SJCRH30 (cell line): Measurements from ENCODE around the gene BABAM2. TPM values are rescaled to one million over a fixed set of nuclear protein-coding genes. Genes with fewer than 3 reads are reported as not detected.
"Not testable (repeated sequence)": the region's sequence is repeated elsewhere in the genome, so short reads cannot be mapped to it uniquely, and the experiment has no call there.

Experiments used
- DNase-seq, 2 experiments: peaks; one replicate each; pipeline ENCODE4 v3.0.0-alpha.2; 2015 to 2020
- H3K27ac ChIP-seq: fragments of 250-450 bp; sonication (Bioruptor Pico); 2 replicates; pipeline ENCODE4 v1.5.1; 2020; ENCODE audit warnings: mild to moderate bottlenecking, moderate library complexity
- H3K27me3 ChIP-seq: fragments of 250-450 bp; sonication (Bioruptor Pico); 2 replicates; pipeline ENCODE4 v1.5.1; 2020; ENCODE audit warnings: mild to moderate bottlenecking, moderate library complexity
- H3K36me3 ChIP-seq: fragments of 250-450 bp; sonication (Bioruptor Pico); 2 replicates; pipeline ENCODE4 v1.5.1; 2020; ENCODE audit warnings: mild to moderate bottlenecking, moderate library complexity
- H3K4me1 ChIP-seq: fragments of 250-450 bp; sonication (Bioruptor Pico); 2 replicates; pipeline ENCODE4 v1.5.1; 2020; ENCODE audit warnings: mild to moderate bottlenecking, moderate library complexity
- H3K4me3 ChIP-seq: fragments of 250-450 bp; sonication (Bioruptor Pico); 2 replicates; pipeline ENCODE4 v1.5.1; 2020; ENCODE audit warnings: mild to moderate bottlenecking, moderate library complexity
- H3K9me3 ChIP-seq: fragments of 250-450 bp; sonication (Bioruptor Pico); replicated peaks from 2 replicates; pipeline ENCODE4 v1.5.1; 2020; ENCODE audit warnings: mild to moderate bottlenecking, moderate library complexity
- total RNA-seq: library from RNA; depleted of rRNA; stranded (reverse); fragments of >200 nt; shearing (Covaris generic); gene quantifications from 2 replicates; pipeline ENCODE4 v1.2.3, GENCODE V29; 2014

BABAM2 gene
- total RNA-seq, 1 experiment from 2014 or later = 37.3 TPM

GRCh38 chr2:27978761-27979160, 88.2 kb downstream of the BABAM2 start:
- not testable (repeated sequence) for H3K4me1 ChIP-seq, H3K9me3 ChIP-seq, H3K4me3 ChIP-seq, DNase-seq, H3K27me3 ChIP-seq, H3K36me3 ChIP-seq, H3K27ac ChIP-seq

GRCh38 chr2:27980242-27980641, 89.7 kb downstream of the BABAM2 start:
- Histone ChIP-seq H3K4me3 (no peak overlapping the region), H3K4me1 (0 out of 2 replicates have a peak, but pooled peaks cover 4% of the 10 kb centered on the region), H3K9me3 (peaks cover 4% of the 10 kb centered on the region; the same call in 1 of the 2 replicates), H3K36me3 (no peaks in the 10 kb centered on the region), H3K27me3 (no peaks in the 10 kb centered on the region), H3K27ac (no peak overlapping the region)
- no peak for DNase-seq

GRCh38 chr2:27984153-27984552, 93.6 kb downstream of the BABAM2 start:
- Histone ChIP-seq H3K4me1 (no peaks in the 10 kb centered on the region), H3K4me3 (no peak overlapping the region), H3K9me3 (peaks cover 4% of the 10 kb centered on the region; the same call in 1 of the 2 replicates), H3K27me3 (no peaks in the 10 kb centered on the region), H3K36me3 (no peaks in the 10 kb centered on the region), H3K27ac (no peak overlapping the region)
- DNase-seq = no peak

GRCh38 chr2:27988306-27988705, 97.8 kb downstream of the BABAM2 start:
- DNase-seq = no peak
- no peak overlapping the region for H3K4me3 ChIP-seq
- H3K36me3 ChIP-seq = no peaks in the 10 kb centered on the region
- H3K9me3 ChIP-seq = peaks cover 4% of the 10 kb centered on the region; the same call in 1 of the 2 replicates
- no peak overlapping the region for H3K27ac ChIP-seq
- H3K4me1 ChIP-seq = peaks cover 7% of the 10 kb centered on the region
- H3K27me3 ChIP-seq = no peaks in the 10 kb centered on the region

- peaks cover 4% of the 10 kb centered on the region; the same call in 1 of the 2 replicates for H3K9me3 ChIP-seq
- H3K4me3 ChIP-seq = no peak overlapping the region
- H3K27ac ChIP-seq = no peak overlapping the region
- no peak for DNase-seq
- no peaks in the 10 kb centered on the region for H3K27me3 ChIP-seq
- H3K36me3 ChIP-seq = no peaks in the 10 kb centered on the region
- H3K4me1 ChIP-seq = peaks cover 10% of the 10 kb centered on the region
These were observed 98.2 kb downstream of the BABAM2 start for GRCh38 chr2:27988718-27989117.

- Histone ChIP-seq H3K27me3 (no peaks in the 10 kb centered on the region), H3K36me3 (no peaks in the 10 kb centered on the region), H3K9me3 (peaks cover 2% of the 10 kb centered on the region; the same call in 1 of the 2 replicates), H3K4me3 (no peak overlapping the region), H3K4me1 (peaks cover 10% of the 10 kb centered on the region), H3K27ac (no peak overlapping the region)
- no peak for DNase-seq
These were observed 98.6 kb downstream of the BABAM2 start for GRCh38 chr2:27989149-27989548.

GRCh38 chr2:27990030-27990590, 99.6 kb downstream of the BABAM2 start:
- Histone ChIP-seq H3K4me1 (peaks cover 10% of the 10 kb centered on the region), H3K27ac (no peak overlapping the region), H3K27me3 (no peaks in the 10 kb centered on the region), H3K9me3 (no peaks in the 10 kb centered on the region), H3K4me3 (no peak overlapping the region), H3K36me3 (no peaks in the 10 kb centered on the region)
- DNase-seq = no peak

GRCh38 chr2:27991146-27991545, 100.6 kb downstream of the BABAM2 start:
- H3K36me3 ChIP-seq = no peaks in the 10 kb centered on the region
- H3K27me3 ChIP-seq = no peaks in the 10 kb centered on the region
- H3K27ac ChIP-seq = no peak overlapping the region
- no peaks in the 10 kb centered on the region for H3K9me3 ChIP-seq
- peaks cover 10% of the 10 kb centered on the region for H3K4me1 ChIP-seq
- H3K4me3 ChIP-seq = no peak overlapping the region
- DNase-seq = no peak

- H3K4me3 ChIP-seq = no peak overlapping the region
- H3K27me3 ChIP-seq = no peaks in the 10 kb centered on the region
- DNase-seq = peak in 1 of 2 experiments; percentile 31
- H3K27ac ChIP-seq = no peak overlapping the region
- H3K4me1 ChIP-seq = peaks cover 10% of the 10 kb centered on the region
- H3K36me3 ChIP-seq = no peaks in the 10 kb centered on the region
- no peaks in the 10 kb centered on the region for H3K9me3 ChIP-seq
These were observed 102.4 kb downstream of the BABAM2 start for GRCh38 chr2:27992787-27993401.

- no peak overlapping the region for H3K27ac ChIP-seq
- H3K36me3 ChIP-seq = no peaks in the 10 kb centered on the region
- peaks cover 10% of the 10 kb centered on the region for H3K4me1 ChIP-seq
- H3K9me3 ChIP-seq = no peaks in the 10 kb centered on the region
- no peaks in the 10 kb centered on the region for H3K27me3 ChIP-seq
- no peak overlapping the region for H3K4me3 ChIP-seq
- DNase-seq = no peak
These were observed 102.9 kb downstream of the BABAM2 start for GRCh38 chr2:27993402-27993787.

GRCh38 chr2:27993950-27994728, 103.6 kb downstream of the BABAM2 start:
- H3K27ac ChIP-seq = no peak overlapping the region
- no peaks in the 10 kb centered on the region for H3K27me3 ChIP-seq
- no peaks in the 10 kb centered on the region for H3K36me3 ChIP-seq
- H3K4me3 ChIP-seq = no peak overlapping the region
- no peaks in the 10 kb centered on the region for H3K9me3 ChIP-seq
- no peak for DNase-seq
- peaks cover 10% of the 10 kb centered on the region for H3K4me1 ChIP-seq

GRCh38 chr2:27996156-27996922, 105.8 kb downstream of the BABAM2 start:
- Histone ChIP-seq H3K36me3 (no peaks in the 10 kb centered on the region), H3K4me3 (no peak overlapping the region), H3K27me3 (no peaks in the 10 kb centered on the region), H3K27ac (no peak overlapping the region), H3K4me1 (peaks cover 10% of the 10 kb centered on the region), H3K9me3 (no peaks in the 10 kb centered on the region)
- no peak for DNase-seq

- Histone ChIP-seq H3K4me1 (peaks cover 9% of the 10 kb centered on the region), H3K4me3 (no peak overlapping the region), H3K27me3 (no peaks in the 10 kb centered on the region), H3K9me3 (no peaks in the 10 kb centered on the region), H3K36me3 (no peaks in the 10 kb centered on the region), H3K27ac (no peak overlapping the region)
- DNase-seq = no peak
These were observed 109.8 kb downstream of the BABAM2 start for GRCh38 chr2:28000287-28000686.

- H3K36me3 ChIP-seq = no peaks in the 10 kb centered on the region
- no peak overlapping the region for H3K4me3 ChIP-seq
- no peak for DNase-seq
- H3K27ac ChIP-seq = no peak overlapping the region
- H3K27me3 ChIP-seq = no peaks in the 10 kb centered on the region
- no peaks in the 10 kb centered on the region for H3K9me3 ChIP-seq
- peaks cover 9% of the 10 kb centered on the region for H3K4me1 ChIP-seq
These were observed 111.7 kb downstream of the BABAM2 start for GRCh38 chr2:28002181-28002580.

- no peaks in the 10 kb centered on the region for H3K9me3 ChIP-seq
- peak in 1 of 2 experiments; percentile 53 for DNase-seq
- no peaks in the 10 kb centered on the region for H3K36me3 ChIP-seq
- no peaks in the 10 kb centered on the region for H3K27me3 ChIP-seq
- no peak overlapping the region for H3K4me3 ChIP-seq
- H3K27ac ChIP-seq = no peak overlapping the region
- peaks cover 9% of the 10 kb centered on the region for H3K4me1 ChIP-seq
These were observed 113.6 kb downstream of the BABAM2 start for GRCh38 chr2:28004086-28004485.
